Body of pancreas (tissue), 4 donors: ENCODE data around the gene EXOC3. TPM values are rescaled to one million over a fixed set of nuclear protein-coding genes. Genes with fewer than 3 reads are reported as not detected.

ENCODE experiments used
- ATAC-seq: fragments of 150-250 bp; one replicate; pipeline ENCODE4 v1.9.1; 2016
- DNase-seq, 4 donors: peaks; one replicate each; pipeline ENCODE4 v3.0.0-alpha.2; 2019
- H3K27ac ChIP-seq, 4 donors: fragments of 200-600 bp; sonication (generic); 1 replicate in 3 of 4; 2 replicates in 1 of 4; pipeline versions ENCODE4 v1.5.1 to v1.6.1; 2016 to 2019; ENCODE audit warnings: mild to moderate bottlenecking in 1 of 4, mixed read lengths in 1 of 4, moderate library complexity in 1 of 4
- H3K27me3 ChIP-seq, 2 donors: fragments of 200-600 bp; sonication (generic); one replicate each; pipeline ENCODE4 v1.6.0; 2016; ENCODE audit warnings: mild to moderate bottlenecking in 1 of 2
- H3K36me3 ChIP-seq, 2 donors: fragments of 200-600 bp; sonication (generic); replicated peaks in 1 of 2; 2 replicates each; pipeline ENCODE4 v1.5.1; 2016; ENCODE audit warnings: low read depth in 2 of 2; ENCODE audit not compliant: insufficient read depth in 1 of 2
- H3K4me1 ChIP-seq: fragments of 200-600 bp; sonication (generic); one replicate; pipeline ENCODE4 v1.6.0; 2016
- H3K4me3 ChIP-seq, 2 donors: fragments of 200-600 bp; sonication (generic); 1 replicate in 1 of 2; 2 replicates in 1 of 2; pipeline ENCODE4 v1.5.1; 2016 to 2019
- H3K9me3 ChIP-seq, 3 donors: fragments of 200-600 bp; sonication (generic); 1 replicate in 2 of 3; 2 replicates in 1 of 3; pipeline ENCODE4 v1.5.1; 2016
- CTCF ChIP-seq, 7 experiments: fragments of 450-650 bp in 4 of 7; fragments of 200-600 bp in 3 of 7; sonication (generic) in 3 of 7; IDR thresholded peaks; one replicate each; pipeline ENCODE4 v1.5.1; 2016 to 2019; ENCODE audit warnings: antibody characterized with exemption in 7 of 7
- POLR2A ChIP-seq, 3 donors: fragments of 450-650 bp; IDR thresholded peaks; one replicate each; pipeline ENCODE4 v1.6.1; 2016; ENCODE audit warnings: antibody characterized with exemption in 3 of 3, mild to moderate bottlenecking in 2 of 3
- WGBS, 2 donors: methylation state at CpG; one replicate each; pipeline ENCODE4 v1.1.5; 2017; 5-methylcytosine and 5-hydroxymethylcytosine counted together
- intact Hi-C: fragments of 100-400 bp; cut with DNase I; formaldehyde crosslinking; loops from one replicate; pipeline ENCODE4 v1.15.1; 2023
- total RNA-seq, 2 donors: library from RNA; depleted of rRNA; stranded (reverse); fragments of >200 nt; gene quantifications; one replicate each; pipeline ENCODE4 v1.1.0, GENCODE V29; 2016

The EXOC3 gene
- total RNA-seq, 2 donors from 2014 or later: 32.2 to 79.1 TPM

GRCh38 chr5:491119-491855, 48.3 kb downstream of the EXOC3 start:
- DNase-seq: no peak

GRCh38 chr5:491856-492155, 48.8 kb downstream of the EXOC3 start:
- H3K27me3 ChIP-seq: peaks cover 0 to 10% of the 10 kb centered on the region in 2 donors
- no peaks in the 10 kb centered on the region for H3K36me3 ChIP-seq
- TF ChIP-seq CTCF (IDR thresholded peaks at IDR 0.05): no peak
- TF ChIP-seq POLR2A (IDR thresholded peaks at IDR 0.05): no peak

More at GRCh38 chr5:491119-491855, 48.3 kb downstream of the EXOC3 start:
- ATAC-seq: no peak
- WGBS, 2 donors: 76 to 82% methylated on average over 5 to 48 of the region's 52 CpGs
- Histone ChIP-seq H3K27ac (no peak overlapping the region), H3K4me3 (no peak overlapping the region), H3K4me1 (no peaks in the 10 kb centered on the region), H3K27me3 (peaks cover 0 to 10% of the 10 kb centered on the region in 2 donors), H3K36me3 (no peaks in the 10 kb centered on the region), H3K9me3 (no peaks in the 10 kb centered on the region)
- intact Hi-C loops: no loop called here
- TF ChIP-seq POLR2A (IDR thresholded peaks at IDR 0.05): no peak
- TF ChIP-seq CTCF (IDR thresholded peaks at IDR 0.05): no peak

GRCh38 chr5:492314-492893, 49.4 kb downstream of the EXOC3 start:
- WGBS, 2 donors: 38 to 53% methylated on average over 9 to 15 of the region's 18 CpGs
- DNase-seq (no peak), ATAC-seq (no peak)
- TF ChIP-seq POLR2A (IDR thresholded peaks at IDR 0.05): no peak
- no peak for TF ChIP-seq CTCF (IDR thresholded peaks at IDR 0.05)
- no peak overlapping the region for H3K4me3 ChIP-seq
- no peak overlapping the region for H3K27ac ChIP-seq
- H3K9me3 ChIP-seq: no peaks in the 10 kb centered on the region
- intact Hi-C loops: no loop called here
- no peaks in the 10 kb centered on the region for H3K4me1 ChIP-seq
- no peaks in the 10 kb centered on the region for H3K36me3 ChIP-seq
- H3K27me3 ChIP-seq: peaks cover 0 to 10% of the 10 kb centered on the region in 2 donors

More at GRCh38 chr5:491856-492155, 48.8 kb downstream of the EXOC3 start:
- DNase-seq (no peak), ATAC-seq (no peak)
- Histone ChIP-seq H3K9me3 (no peaks in the 10 kb centered on the region), H3K4me1 (no peaks in the 10 kb centered on the region), H3K27ac (no peak overlapping the region), H3K4me3 (no peak overlapping the region)
- intact Hi-C loops: no loop called here
- WGBS, 2 donors: 66 to 85% methylated on average over 10 to 11 of the region's 19 CpGs

- no peaks in the 10 kb centered on the region for H3K36me3 ChIP-seq
- H3K27me3 ChIP-seq: peaks cover 0 to 10% of the 10 kb centered on the region in 2 donors
- intact Hi-C loops: no loop called here
- H3K9me3 ChIP-seq: no peaks in the 10 kb centered on the region
- H3K27ac ChIP-seq: no peak overlapping the region
- no peaks in the 10 kb centered on the region for H3K4me1 ChIP-seq
- no peak for ATAC-seq
- no peak for DNase-seq
- no peak overlapping the region for H3K4me3 ChIP-seq
- WGBS, 2 donors: 17 to 30% methylated on average over 14 to 25 of the region's 26 CpGs
- TF ChIP-seq CTCF (IDR thresholded peaks at IDR 0.05) (no peak), POLR2A (IDR thresholded peaks at IDR 0.05) (no peak)
Observed at GRCh38 chr5:493119-493701, 50.2 kb downstream of the EXOC3 start.
